Smooth muscle cell (in vitro differentiated cells): ENCODE measurements around the gene RGS3. TPM values are rescaled to one million over a fixed set of nuclear protein-coding genes. Genes with fewer than 3 reads are reported as not detected.

Source experiments
- DNase-seq: peaks from one replicate; lab custom pipeline; 2025; ENCODE audit not compliant: unreplicated experiment; lab: John Stamatoyannopoulos, UW
- H2AFZ ChIP-seq: fragments of 200-600 bp; sonication (generic); 2 replicates; pipeline ENCODE4 v1.6.0; 2016; ENCODE audit warnings: antibody characterized with exemption, low read depth, mild to moderate bottlenecking
- H3F3A ChIP-seq: fragments of 200-600 bp; sonication (generic); 2 replicates; pipeline ENCODE4 v1.6.0; 2017; ENCODE audit warnings: antibody characterized with exemption, low read depth
- H3K27ac ChIP-seq: fragments of 200-600 bp; sonication (generic); 2 replicates; pipeline ENCODE4 v1.5.1; 2016; ENCODE audit warnings: low read depth, mild to moderate bottlenecking
- H3K27me3 ChIP-seq: fragments of 200-600 bp; sonication (generic); 2 replicates; pipeline ENCODE4 v1.6.1; 2016; ENCODE audit warnings: low read depth, mild to moderate bottlenecking
- H3K36me3 ChIP-seq: fragments of 200-600 bp; sonication (generic); 2 replicates; pipeline ENCODE4 v1.5.1; 2016; ENCODE audit warnings: low read depth
- H3K4me1 ChIP-seq: fragments of 200-600 bp; sonication (generic); 2 replicates; pipeline ENCODE4 v1.5.1; 2016; ENCODE audit warnings: low read depth
- H3K4me2 ChIP-seq: fragments of 200-600 bp; sonication (generic); 2 replicates; pipeline ENCODE4 v1.6.0; 2016; ENCODE audit warnings: mild to moderate bottlenecking
- H3K4me3 ChIP-seq: fragments of 200-600 bp; sonication (generic); 2 replicates; pipeline ENCODE4 v1.5.1; 2016; ENCODE audit warnings: mild to moderate bottlenecking
- H3K79me2 ChIP-seq: fragments of 200-600 bp; sonication (generic); 2 replicates; pipeline ENCODE4 v1.6.0; 2016; ENCODE audit warnings: low read depth, mild to moderate bottlenecking
- H3K9ac ChIP-seq: fragments of 200-600 bp; sonication (generic); 2 replicates; pipeline ENCODE4 v1.6.0; 2016; ENCODE audit warnings: low read depth
- H3K9me3 ChIP-seq: fragments of 200-600 bp; sonication (generic); replicated peaks from 2 replicates; pipeline ENCODE4 v1.5.1; 2016; ENCODE audit warnings: low read depth
- H4K20me1 ChIP-seq: fragments of 200-600 bp; sonication (generic); 2 replicates; pipeline ENCODE4 v1.6.0; 2016; ENCODE audit warnings: low read depth
- CTCF ChIP-seq: fragments of 200-600 bp; sonication (generic); IDR thresholded peaks from 2 replicates; pipeline ENCODE4 v1.5.1; 2017; ENCODE audit warnings: borderline replicate concordance, mild to moderate bottlenecking, antibody characterized with exemption; ENCODE audit not compliant: insufficient read depth, poor library complexity, severe bottlenecking
- WGBS: methylation state at CpG from one replicate; pipeline ENCODE4 v1.1.7; 2016; ENCODE audit warnings: low lambda C conversion rate; 5-methylcytosine and 5-hydroxymethylcytosine counted together
- polyA plus RNA-seq: library from polyadenylated mRNA; unstranded; fragments of >200 nt; fragmentation: Nextera tagmentation; extraction: Ambion mirVana; gene quantifications from 2 replicates; pipeline ENCODE4 v1.2.1, GENCODE V29; 2016
- total RNA-seq: library from RNA; depleted of rRNA; stranded (reverse); fragments of >200 nt; gene quantifications from 2 replicates; pipeline ENCODE4 v1.2.3, GENCODE V29; 2014

Gene RGS3
- total and polyA plus RNA-seq, 2 experiments from 2014 or later, result 43.8 to 108 TPM

- no peak for TF ChIP-seq CTCF
- no peak overlapping the region for H2AFZ ChIP-seq
- WGBS, result 100% methylated on average over 2 of the region's 2 CpGs
Measured at GRCh38 chr9:113528811-113529210, 65.3 kb downstream of the RGS3 start.

GRCh38 chr9:113529336-113530009 lies 65.9 kb downstream of the RGS3 start:
- Histone ChIP-seq H3K27me3 (no peaks in the 10 kb centered on the region), H3K4me1 (peaks cover 6% of the 10 kb centered on the region), H3F3A (no peaks in the 10 kb centered on the region), H3K4me3 (no peak overlapping the region), H2AFZ (no peak overlapping the region), H3K36me3 (no peaks in the 10 kb centered on the region), H3K27ac (no peak overlapping the region), H3K9me3 (no peaks in the 10 kb centered on the region), H4K20me1 (no peaks in the 10 kb centered on the region), H3K4me2 (no peak overlapping the region), H3K9ac (no peak overlapping the region), H3K79me2 (no peaks in the 10 kb centered on the region)
- no peak for TF ChIP-seq CTCF
- WGBS, result 90% methylated on average over 7 of the region's 7 CpGs
- no peak for DNase-seq

More at GRCh38 chr9:113528811-113529210, 65.3 kb downstream of the RGS3 start:
- Histone ChIP-seq H3K9me3 (no peaks in the 10 kb centered on the region), H3K79me2 (no peaks in the 10 kb centered on the region), H3F3A (no peaks in the 10 kb centered on the region), H3K9ac (no peak overlapping the region), H3K36me3 (no peaks in the 10 kb centered on the region), H3K4me3 (no peak overlapping the region), H4K20me1 (no peaks in the 10 kb centered on the region), H3K4me2 (no peak overlapping the region), H3K4me1 (peaks cover 6% of the 10 kb centered on the region), H3K27me3 (no peaks in the 10 kb centered on the region), H3K27ac (no peak overlapping the region)
- DNase-seq, result no peak

- no peaks in the 10 kb centered on the region for H3K79me2 ChIP-seq
- no peaks in the 10 kb centered on the region for H3K36me3 ChIP-seq
- H3K4me1 ChIP-seq, result peaks cover 6% of the 10 kb centered on the region
- H3K4me3 ChIP-seq, result no peak overlapping the region
- H3K4me2 ChIP-seq, result no peak overlapping the region
- no peak for TF ChIP-seq CTCF
- H2AFZ ChIP-seq, result no peak overlapping the region
- 78% methylated on average over 4 of the region's 4 CpGs for WGBS
- H3K27ac ChIP-seq, result no peak overlapping the region
- no peak for DNase-seq
- no peaks in the 10 kb centered on the region for H3K9me3 ChIP-seq
- no peaks in the 10 kb centered on the region for H4K20me1 ChIP-seq
- H3K9ac ChIP-seq, result no peak overlapping the region
- no peaks in the 10 kb centered on the region for H3K27me3 ChIP-seq
- no peaks in the 10 kb centered on the region for H3F3A ChIP-seq
Measured at GRCh38 chr9:113530022-113530635, 66.6 kb downstream of the RGS3 start.
